HG03442 (cell line): ENCODE data around the gene PPP1R3F.

Experiments used
- ATAC-seq: cut with Tn5 transposase; IDR thresholded peaks from one replicate; pipeline ENCODE4 v1.9.1; 2021; ENCODE audit warnings: mild to moderate bottlenecking, moderate library complexity; ENCODE audit not compliant: unreplicated experiment

Gene PPP1R3F

DNA sequence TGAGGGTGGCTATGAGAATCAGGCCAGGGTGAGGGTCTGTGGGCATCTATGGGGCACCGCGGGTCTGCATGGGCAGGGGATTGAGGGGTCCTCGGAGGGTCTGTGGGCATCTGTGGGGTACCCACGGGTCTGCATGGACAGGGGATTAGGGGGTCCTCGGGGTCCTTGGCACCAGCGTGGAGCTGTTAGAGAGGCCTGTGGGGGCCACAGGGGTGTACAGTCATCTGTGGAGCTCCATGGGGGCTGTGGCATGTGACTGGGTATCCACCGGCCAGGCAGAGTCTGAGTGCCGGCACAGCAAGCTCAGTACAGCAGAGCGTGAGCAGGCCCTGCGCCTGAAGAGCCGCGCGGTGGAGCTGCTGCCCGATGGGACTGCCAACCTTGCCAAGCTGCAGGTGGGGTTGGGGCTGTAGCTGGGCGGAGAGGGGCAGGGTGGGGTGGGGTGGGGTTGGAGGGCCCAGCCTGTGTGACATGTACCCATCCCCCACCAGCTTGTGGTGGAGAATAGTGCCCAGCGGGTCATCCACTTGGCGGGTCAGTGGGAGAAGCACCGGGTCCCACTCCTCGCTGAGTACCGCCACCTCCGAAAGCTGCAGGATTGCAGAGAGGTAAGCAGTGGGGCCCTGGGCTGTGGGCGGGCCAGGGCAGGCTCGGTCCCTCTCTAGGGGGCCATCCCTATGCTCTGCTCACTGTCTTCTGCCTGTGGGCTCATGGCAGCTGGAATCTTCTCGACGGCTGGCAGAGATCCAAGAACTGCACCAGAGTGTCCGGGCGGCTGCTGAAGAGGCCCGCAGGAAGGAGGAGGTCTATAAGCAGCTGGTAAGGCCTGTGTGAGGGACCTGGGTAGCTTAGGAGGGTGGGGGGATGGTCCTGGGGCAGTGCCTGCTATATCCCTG, 21.4 kb upstream of the PPP1R3F start:
- ATAC-seq, result no peak

DNA sequence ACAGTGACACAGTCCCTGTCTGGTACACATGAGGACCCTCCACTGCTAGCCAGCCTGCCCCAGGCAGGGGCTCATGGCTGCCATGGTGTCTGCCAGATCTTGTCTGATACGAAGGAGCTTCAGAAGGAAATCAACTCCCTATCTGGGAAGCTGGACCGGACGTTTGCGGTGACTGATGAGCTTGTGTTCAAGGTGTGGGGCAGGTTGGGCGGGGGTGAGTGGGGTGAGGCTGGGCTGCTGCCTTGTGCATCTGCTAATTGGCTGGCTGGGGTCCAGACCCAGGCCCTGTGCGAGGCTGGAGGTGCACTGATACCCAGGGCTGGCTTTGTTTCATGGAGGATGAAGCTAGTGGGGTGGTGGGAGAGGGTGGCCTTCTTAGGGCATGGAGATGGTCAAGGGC, 20.5 kb upstream of the PPP1R3F start:
- no peak for ATAC-seq

DNA sequence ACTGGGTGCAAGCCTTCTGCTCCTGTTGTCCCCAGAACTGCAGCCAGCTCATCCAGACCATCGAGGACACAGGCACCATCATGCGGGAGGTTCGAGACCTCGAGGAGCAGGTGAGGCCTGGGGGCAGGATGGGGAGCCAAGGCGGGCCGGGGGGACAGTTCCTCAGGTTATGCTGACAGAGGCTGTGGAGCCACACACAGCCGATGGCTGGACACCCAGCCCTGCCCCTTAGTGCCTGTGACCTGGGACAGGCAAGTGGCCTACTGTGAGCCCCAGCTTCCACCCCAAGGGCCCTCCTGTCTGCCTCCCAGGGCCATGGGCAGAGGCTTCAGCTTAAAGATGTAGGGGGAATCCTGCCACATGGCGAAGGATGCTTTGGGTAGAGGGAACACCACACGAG, 20.0 kb upstream of the PPP1R3F start:
- no peak for ATAC-seq

DNA sequence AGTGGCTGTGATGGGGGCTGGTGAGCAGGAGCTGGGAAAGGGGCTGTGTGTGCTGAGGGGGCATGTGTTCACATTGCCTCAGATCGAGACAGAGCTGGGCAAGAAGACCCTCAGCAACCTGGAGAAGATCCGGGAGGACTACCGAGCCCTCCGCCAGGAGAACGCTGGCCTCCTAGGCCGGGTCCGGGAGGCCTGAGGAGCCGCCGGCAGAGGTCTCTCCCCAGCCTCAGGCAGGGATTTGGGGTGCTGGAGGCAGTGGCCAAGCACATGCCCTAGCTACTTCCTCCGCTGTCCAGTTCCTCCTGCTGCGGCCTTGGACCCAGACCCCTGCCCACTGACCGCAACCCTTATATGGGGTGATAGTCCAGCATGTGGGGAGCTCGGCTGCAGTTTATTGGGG, 19.5 kb upstream of the PPP1R3F start:
- ATAC-seq, result no peak

DNA sequence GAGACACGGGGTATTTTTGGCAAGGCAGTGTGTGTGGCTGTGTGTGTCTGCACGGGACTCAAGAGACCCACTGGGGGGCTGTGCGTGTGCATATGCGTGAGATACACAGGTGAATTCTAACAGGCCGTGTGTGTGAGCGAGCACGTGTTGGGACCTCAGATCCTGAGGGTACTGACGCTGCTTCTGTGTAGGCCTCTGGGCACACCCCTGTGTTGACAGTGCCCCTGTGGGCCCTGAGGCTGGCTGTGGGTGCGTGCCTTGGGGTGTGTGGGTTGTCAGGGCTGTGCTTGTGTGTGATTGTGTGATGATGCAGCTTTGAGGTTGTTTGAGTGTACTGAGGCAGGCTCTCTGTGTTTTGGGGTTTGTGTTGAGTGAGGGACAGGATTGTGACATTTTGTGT, 19.0 kb upstream of the PPP1R3F start:
- ATAC-seq, result no peak

DNA sequence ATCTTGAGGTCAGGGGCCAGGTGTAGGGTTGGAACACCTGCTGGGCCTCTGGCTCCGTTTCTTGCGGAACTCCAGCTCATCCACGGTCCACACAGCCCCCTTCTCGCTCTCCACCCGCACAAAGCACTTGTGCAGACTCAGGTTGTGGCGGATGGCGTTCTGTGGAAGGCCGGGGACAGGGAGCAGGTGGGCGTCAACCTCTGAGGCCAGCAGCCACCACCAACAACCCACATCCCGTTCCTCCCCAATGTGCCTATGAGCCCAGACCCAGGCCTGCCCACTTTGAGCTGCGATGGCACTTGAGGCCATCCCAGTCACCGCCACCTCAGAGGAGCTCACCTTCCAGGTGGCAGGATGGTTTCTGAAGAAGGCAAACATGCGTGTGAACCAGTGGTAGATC, 18.3 kb upstream of the PPP1R3F start:
- no peak for ATAC-seq

DNA sequence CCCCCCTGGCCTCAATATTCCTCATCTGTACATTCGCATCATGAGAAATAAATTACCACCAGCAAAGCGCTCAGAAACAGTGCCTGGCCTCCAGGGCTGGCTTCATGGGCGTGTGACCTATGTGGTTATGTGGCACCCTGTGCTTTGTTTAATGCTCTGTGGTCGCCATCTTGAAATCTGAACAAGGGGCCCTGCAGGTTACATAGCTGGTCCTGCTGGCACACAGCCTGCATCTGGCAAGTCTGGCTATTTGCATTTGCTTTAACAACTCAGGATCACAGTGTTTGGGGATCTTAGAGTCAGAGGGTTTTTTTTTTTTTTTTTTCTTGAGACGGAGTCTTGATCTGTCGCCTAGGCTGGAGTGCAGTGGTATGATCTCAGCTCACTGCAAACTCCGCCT, 15.0 kb upstream of the PPP1R3F start:
- ATAC-seq, result no peak

DNA sequence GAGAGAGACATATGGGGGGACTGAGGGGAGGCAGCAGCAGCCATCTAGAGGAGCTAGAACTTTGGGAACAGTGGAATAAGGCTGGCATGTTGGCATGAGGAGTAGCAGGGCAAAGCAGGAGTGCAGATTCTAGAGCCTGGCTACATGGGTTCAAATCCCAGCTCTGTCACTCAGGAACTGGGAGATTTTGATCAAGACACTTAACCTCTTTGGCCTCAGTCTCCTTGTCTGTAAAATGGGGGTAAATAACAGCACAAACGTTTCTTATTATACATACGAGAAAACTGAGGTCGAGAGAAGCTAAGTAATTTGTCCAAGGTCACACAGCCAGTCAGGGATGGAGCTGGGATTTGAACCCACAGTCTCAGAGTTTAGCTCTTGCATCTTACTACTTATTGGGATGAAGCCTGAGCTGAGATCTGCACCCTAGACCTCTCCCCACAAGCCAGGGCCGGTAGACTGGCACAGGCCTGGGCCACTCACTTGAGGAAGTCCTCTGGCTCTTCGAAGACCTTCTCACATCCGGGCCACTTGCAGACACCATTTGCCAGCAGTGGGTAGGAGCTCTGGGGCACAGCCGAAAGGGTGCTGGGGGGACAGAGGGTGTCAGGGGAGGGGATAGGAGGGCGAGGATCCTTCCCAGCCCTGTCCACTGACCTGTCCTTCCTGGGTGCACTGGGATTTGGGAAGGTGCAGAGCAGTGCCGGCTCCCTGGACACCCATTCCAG, 13.2 kb upstream of the PPP1R3F start:
- no peak for ATAC-seq

DNA sequence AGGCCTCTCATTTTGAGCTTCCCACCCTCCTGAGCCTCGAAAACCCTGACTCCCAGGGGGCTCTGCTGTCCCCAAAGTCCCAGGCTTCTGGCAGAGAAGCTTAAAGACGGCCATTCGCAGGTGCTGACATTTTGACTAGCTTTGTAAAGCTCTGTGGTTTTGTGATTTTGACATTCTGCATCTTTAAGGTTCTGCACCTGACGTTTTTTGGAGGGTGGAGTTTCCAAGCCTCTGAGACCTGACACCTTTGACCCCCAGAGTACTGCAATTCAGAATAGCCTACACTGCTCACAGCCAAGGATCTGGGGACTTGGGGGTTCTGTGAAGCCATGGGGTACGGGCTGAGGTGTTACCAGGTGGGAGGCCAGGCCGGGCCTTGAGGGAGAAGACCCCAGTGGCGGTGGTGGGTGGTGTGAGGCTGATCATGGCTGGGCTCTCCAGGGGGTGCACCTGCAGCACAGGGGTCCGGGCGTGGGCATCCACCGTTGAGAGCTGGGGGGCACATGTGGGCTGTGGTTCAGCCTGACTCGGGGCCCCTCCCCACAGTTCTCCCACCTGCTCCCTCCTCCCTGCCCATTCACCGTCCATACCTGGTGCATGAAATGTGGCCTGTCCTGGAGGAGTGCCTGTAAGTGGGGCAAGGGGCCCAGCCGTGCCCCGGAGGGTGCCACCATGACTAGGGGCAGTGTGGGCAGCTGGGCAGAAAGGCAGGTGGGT, 12.4 kb upstream of the PPP1R3F start:
- no peak for ATAC-seq

DNA sequence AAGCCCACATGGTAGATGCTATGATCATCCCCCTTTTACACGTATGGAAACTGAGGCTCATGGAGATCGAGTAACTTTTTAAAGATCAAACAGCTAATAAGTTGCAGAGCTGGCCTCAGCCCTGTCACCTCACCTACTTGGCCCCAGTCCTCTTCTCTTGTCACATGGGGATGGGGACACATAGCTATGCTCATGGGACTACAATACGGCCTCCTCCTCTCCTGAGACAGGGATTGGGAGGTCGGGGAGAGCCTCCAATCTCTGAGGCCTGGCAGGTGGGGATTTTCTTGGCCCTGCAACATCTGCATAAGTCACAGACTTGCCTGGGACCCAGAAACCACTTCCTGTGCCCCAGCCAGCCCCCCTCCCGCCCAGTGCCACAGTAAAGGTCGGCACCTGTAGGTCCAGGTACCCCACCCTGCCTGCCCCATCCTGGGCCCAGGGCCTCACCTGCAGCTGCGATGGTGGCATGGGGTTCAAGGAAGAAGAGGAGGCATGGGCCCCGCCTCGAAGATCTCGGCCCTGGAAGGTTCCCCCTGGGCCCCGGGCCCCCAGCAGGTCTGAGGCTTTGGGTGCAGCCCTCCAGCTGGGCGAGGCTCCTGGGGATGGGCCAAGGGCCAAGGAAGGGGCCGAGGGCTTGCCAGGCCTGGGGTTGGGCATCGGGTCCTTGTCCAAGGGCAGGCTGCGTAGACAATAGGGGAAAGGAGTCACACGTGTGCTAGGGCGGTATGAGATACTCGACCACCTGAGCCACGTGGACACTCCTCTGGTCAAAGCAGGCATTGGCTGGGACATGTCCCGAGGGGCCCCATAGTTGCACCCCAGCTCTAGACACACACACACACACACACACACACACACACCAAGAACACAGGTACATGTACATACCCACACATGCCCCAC, 11.5 kb upstream of the PPP1R3F start:
- no peak for ATAC-seq

DNA sequence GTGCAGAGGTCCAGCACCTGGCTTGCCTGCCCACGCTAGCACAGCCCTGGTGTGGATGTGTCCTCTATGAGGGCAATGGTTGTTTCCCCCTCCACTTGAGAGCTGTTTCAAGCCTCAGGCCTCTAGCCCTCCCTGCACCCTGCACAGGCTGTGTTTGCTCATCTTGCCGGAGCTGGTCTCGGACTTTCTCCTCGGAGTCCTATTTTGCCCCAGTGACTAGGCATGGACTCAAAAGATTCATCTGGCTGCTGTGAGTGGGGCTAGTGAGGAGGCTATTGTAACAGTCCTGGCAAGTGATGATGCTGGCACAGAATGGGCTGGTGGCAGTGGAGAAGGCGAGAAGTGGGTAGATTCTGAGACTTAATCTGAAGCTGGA, 10.9 kb upstream of the PPP1R3F start:
- no peak for ATAC-seq

DNA sequence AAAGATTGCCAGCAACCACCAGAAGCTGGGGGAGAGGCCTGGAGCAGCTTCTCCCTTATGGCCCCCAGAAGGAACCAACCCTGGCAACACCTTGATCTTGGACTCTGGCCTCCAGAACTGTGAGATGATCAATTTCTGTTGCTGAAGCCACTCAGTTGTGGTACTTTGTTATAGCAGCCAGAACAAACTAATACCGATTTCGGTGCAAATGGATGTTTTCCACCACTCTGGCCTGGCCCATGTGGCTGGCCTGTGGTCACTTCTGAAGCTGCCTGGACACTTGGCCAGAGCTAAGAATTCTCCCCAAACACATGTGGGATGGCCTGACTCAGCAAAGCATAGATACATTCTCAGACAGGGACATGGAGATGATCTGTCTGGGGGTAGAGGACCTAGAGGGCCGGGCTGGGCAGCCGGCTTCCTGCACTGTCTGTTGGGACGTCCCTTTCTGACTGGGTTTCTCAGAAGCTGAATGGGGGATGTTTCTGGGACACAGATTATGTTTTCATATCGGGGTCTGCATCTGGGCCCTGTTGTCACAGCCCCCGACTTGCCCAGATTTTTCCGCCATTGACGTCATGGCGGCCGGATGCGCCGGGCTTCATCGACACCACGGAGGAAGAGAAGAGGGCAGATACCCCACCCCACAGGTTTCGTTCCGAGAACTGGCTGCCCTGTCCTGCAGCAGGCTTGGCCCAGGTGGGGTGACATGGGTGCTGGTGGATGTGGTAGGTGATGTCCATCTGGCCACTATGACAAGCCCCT, 9.2 kb upstream of the PPP1R3F start:
- ATAC-seq, result no peak

DNA sequence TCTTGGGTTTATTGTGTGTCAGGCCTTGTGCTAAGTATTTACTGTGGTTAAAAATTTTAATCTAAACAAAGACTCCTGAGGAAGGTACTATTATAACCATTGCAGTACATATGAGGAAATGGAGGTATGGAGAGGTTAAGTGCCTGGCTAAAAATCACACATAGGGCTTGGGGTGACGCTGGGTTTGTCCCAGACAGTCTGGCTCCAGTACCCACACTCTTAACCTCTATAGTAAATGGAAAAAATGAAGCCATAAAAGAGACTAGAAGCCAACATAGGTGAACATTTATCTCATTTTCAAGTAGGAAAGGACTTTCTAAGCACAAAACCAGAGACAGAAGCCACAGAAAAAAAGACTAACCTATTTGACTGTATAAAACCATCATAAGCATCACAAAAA, 7.0 kb upstream of the PPP1R3F start:
- ATAC-seq, result no peak

DNA sequence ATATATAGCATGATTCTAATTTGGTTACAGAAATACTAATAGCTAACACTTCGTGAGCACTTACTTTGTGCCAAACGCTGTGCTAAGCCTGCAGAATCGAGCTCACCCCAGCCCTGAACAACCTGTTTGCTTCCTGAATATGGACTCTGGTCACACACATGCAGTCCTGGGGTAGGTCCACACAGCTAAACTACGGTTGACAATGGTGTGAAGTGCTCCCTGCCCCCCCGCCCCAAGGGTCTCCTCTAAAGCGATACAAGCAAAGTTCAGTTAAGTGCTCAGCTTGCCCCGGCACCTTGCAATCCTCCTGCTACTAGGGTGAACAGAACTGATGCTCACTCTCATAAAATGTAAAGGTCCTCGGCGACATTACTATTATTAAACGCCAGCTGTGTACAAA, 6.0 kb upstream of the PPP1R3F start:
- ATAC-seq, result no peak

DNA sequence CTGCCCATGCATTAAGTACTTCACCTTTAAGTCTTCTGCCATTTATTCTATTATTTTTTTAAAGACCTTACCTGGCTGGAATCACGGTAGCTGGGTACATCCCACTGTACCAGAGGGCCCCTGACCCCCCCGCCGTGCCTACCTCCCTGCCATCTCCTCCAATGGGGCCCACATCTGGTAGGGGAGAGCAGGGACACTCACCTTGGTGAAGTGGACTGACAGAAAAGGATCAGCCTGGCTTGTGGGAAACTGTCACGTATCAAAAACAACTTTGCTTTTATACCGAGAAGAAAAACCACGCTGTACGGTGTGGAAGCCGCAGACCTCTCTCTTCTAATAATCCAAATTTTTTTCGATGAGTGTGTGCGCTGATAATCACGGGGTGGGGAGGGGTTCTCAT, 5.1 kb upstream of the PPP1R3F start, which contains the start of gene FOXP3:
FOXP3 (minus strand) TSS at position 251 of the 400 bp plus-strand sequence. CDS start 6,205 bp downstream, outside the sequence.
- ATAC-seq, result no peak

DNA sequence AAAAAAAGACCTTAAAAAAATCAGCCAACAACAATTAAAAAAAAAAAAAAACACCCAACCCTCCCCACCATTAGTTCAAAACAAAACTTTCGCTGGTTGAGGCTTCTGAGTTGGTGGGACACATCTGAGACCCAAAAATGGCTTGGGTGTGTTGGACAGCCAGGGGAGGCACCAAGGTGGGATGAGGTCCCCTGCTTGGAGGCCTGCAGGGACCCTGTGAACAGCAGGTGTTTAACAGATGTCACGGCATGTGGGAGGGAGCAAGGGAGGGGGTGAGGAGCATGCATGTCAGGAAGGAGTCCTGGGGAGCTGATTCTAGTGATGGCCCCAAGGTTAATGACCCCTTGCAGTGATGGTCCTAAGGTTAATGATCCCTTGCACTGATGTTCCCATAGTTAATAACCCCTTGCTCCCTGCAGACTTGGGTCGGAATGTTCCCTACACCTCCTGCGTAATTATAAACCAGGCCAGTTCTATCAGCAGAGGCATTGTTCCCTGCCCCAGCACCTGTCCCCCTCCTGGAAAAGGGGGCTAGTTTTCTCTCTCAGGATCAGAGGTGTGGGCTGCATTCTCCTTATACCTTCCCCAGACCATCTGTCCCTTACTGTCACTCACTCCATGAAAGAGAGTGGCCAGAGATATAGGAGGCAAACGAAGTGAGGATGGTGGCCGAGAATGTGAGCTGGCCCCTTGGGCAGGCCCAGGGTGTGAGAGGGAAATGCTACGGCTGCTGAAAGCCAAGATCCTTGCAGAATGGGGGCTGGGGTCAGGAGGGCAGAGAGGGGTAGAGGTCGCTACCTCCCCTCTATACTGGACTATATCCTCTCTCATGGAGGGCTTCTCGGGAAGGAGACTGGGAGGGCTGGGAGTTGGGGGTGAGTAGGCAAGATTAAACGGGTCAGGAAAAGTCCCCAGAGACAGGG, 2.8 kb upstream of the PPP1R3F start:
- ATAC-seq, result no peak

DNA sequence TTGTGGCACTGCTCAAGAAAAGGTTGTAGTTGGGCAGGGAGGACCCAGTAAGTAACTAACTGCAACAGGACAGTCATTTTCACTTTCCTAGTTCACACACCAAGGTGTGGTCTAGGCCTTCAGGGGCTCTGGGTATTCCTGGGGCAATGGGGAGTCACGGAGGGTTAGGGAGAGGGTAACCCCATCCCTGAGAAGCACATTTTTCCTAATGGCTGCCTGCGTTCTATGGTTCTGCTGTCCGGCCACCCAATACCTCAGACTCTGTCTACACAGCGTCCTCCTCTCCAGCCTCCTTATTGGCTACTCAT, 937 bp upstream of the PPP1R3F start:
- ATAC-seq, result no peak

DNA sequence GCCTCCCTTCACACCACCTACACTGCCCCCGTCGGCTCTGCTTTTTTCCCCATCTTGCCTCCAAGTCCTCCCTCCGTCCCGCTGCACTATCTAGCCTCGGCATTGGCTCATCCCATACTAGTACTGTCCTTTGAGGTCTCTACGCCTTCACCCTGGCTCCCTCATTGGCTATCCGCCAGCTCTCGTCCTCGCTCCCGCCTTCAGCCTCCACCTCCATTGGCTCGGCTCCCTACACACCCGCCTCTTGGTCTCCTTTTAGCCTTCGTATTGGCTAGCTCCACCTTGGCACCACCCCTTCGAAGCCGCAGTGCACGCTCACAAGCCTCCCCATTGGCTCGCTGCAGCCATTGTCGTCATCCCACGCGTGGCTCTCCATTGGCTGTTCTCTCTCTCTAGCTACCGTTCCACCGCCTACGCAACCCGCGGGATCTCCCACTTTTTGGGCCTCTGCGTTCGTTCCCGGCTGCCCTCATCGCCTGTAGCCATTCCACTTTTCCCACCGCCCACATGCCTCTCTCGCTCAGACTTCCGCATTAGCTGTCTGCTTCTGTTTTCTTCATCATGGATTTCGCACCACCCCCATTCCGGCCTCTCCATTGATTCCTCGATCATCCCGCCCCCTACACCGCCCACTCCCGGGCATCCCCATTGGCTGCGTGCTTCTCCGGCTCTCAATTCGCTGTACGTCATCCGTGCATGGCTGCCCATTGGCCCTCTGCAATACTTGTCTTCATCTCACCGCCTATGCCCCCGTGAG, 405 bp upstream of the PPP1R3F start:
- ATAC-seq, result peak; percentile 85
